ENCODE results near the gene KLF16.

The KLF16 gene

DNA sequence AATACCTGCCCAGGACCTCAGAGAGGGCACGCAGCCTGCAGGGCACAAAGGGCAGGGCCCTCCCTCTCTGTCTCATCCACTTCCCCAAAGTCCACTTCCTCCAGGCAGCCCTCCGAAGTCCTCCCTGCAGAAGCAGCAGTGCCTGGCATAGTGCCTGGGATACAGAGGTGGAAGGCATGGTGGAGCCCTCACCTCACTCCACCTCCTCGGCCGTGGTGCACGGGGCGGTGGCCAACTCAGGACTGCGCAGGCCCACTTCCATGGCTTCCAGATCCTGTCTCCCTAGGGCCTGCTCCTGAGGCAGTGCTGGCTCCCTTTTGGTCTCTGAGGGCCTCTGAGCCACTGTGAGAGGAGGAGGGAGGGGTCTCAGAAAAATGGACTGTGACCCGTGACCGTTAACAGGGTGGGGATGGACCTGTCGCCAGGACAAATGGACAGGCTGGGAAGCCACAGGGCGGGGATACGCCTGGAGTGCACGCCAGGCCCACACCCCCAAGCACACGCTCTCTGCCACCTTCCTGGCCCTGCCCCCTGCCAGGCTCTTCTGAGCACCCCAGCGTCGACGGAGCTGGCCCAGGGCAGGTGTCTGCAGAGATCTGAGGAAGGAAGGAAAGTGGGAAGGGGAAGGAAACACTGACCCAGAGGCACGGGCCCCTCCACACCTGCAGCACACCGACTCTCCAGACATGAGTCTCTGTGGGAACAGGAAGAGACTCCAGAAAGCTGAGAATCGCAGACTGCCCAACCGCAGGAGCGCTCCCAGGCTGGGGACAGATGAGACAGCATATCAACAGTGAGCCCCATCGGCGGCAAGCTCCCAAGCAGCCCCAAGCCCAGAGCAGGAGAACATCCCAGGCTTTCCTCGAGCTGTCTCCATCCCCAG, 23.5 kb downstream of the KLF16 start:
- TF ChIP-seq CTCF (IDR thresholded peaks at IDR 0.05; ENCODE audit: extremely low read depth, missing control alignments), result no peak
- DNase-seq (ENCODE audit: low spot score), result no peak

DNA sequence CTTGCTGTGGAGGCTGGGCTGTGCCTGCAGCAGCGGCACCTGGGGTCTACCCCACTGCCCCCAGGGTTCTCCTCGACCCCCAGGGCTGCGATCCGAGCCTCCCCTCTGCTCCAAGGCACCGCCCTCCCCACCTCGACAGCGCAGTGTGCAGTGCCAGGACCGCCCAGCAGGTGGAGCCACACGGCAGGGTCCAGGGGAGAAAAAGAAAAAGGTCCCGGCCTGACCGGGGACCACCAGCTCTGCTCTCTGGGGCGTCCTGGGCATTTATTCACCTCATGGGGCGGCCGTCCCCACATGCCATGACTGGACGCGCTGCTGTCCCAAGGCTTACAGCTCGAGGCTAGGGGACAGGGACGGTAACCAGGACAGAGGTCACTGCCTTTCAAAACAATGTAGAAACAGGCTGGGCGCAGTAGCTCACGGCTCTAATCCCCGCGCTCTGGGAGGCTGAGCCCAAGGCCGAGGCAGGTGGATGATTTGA, 25.7 kb downstream of the KLF16 start:
- DNase-seq (ENCODE audit: low spot score), result peak; percentile 88

GRCh38 chr19:1837222-1837565, 26.2 kb downstream of the KLF16 start:
- no peak for TF ChIP-seq CTCF (IDR thresholded peaks at IDR 0.05; ENCODE audit: extremely low read depth, missing control alignments)

More for the DNA sequence above, 25.7 kb downstream of the KLF16 start:
- peak; percentile 97 for TF ChIP-seq CTCF (IDR thresholded peaks at IDR 0.05; ENCODE audit: extremely low read depth, missing control alignments)

GRCh38 chr19:1836458-1837221, 26.7 kb downstream of the KLF16 start:
- no peak for TF ChIP-seq CTCF (IDR thresholded peaks at IDR 0.05; ENCODE audit: extremely low read depth, missing control alignments)
- no peak for DNase-seq (ENCODE audit: low spot score)

More at GRCh38 chr19:1837222-1837565, 26.2 kb downstream of the KLF16 start:
- no peak for DNase-seq (ENCODE audit: low spot score)

GRCh38 chr19:1833540-1833939, 29.8 kb downstream of the KLF16 start:
- no peak for TF ChIP-seq CTCF (IDR thresholded peaks at IDR 0.05; ENCODE audit: extremely low read depth, missing control alignments)
- DNase-seq (ENCODE audit: low spot score), result no peak

DNA sequence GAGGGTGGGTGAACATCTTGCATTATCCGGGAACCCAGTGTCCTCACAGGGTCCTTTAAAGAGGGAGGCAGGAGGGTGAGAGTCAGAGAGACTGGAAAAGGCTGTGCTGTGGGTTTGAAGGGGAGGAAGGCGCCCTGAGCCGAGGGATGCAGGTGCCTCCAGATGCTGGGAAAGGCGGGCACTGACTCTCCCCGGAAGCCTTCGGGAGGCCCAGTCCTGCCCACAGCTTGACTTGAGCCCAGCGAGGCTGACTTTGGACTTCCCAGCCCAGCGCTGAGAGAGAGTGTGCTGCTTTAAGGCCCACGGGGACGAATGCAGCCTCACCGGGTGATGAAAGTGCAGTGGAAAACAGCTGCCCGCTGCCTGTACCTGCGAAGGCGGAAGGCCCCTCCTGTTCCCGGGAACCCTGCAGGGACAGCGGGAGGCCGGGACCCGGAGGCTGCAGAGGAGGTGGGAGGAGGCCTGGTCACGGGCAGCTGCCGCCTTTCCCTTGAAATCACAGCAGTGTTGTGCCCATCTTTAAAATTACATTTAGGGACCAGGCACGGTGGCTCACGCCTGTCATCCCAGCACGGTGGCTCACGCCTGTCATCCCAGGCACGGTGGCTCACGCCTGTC, 31.2 kb downstream of the KLF16 start:
- no peak for TF ChIP-seq CTCF (IDR thresholded peaks at IDR 0.05; ENCODE audit: extremely low read depth, missing control alignments)
- no peak for DNase-seq (ENCODE audit: low spot score)
